Panc1 (cell line): ENCODE measurements around the gene PNLIPRP2. TPM values are rescaled to one million over a fixed set of nuclear protein-coding genes. Genes with fewer than 3 reads are reported as not detected.

ENCODE experiments used
- ATAC-seq: fragments of 200-7000 bp; cut with Tn5 transposase; 2 replicates; pipeline ENCODE4 v1.9.1; 2020; ENCODE audit warnings: mild to moderate bottlenecking, moderate library complexity
- BruUV-seq: library from RNA; stranded (reverse); fragments of 400-500 nt; replicated peaks from 2 replicates; lab custom pipeline; 2021; lab: Mats Ljungman, UMichigan
- CTCF ChIA-PET: fragments of 300-600 bp; sonication (Branson Sonifier 250); formaldehyde crosslinking; loops from one replicate; lab custom pipeline; 2022; ENCODE audit warnings: antibody characterized with exemption; lab: Charles Lee
- POLR2A ChIA-PET: fragments of 300-600 bp; sonication (Branson Sonifier 250); formaldehyde crosslinking; loops from one replicate; lab custom pipeline; 2022; ENCODE audit warnings: antibody characterized with exemption; lab: Charles Lee
- DNase-seq: peaks from one replicate; pipeline ENCODE4 v3.0.0-alpha.2; 2010; ENCODE audit warnings: low read depth, low spot score
- H3K27ac ChIP-seq: 2 replicates; pipeline ENCODE4 v1.5.1; 2011; ENCODE audit warnings: mild to moderate bottlenecking, low read length, inconsistent platforms
- H3K27me3 ChIP-seq: fragments of 200-500 bp; sonication (Bioruptor generic); 2 replicates; pipeline ENCODE4 v1.6.0; 2014; ENCODE audit warnings: low read length, inconsistent platforms; ENCODE audit not compliant: control insufficient read depth, insufficient read depth
- H3K36me3 ChIP-seq: fragments of 200-500 bp; sonication (Bioruptor generic); 2 replicates; pipeline ENCODE4 v1.5.1; 2014; ENCODE audit warnings: inconsistent platforms, mild to moderate bottlenecking, low read length, moderate library complexity; ENCODE audit not compliant: control insufficient read depth, insufficient read depth
- H3K4me1 ChIP-seq: 2 replicates; pipeline ENCODE4 v1.5.1; 2011; ENCODE audit warnings: inconsistent platforms, mild to moderate bottlenecking, low read length, moderate library complexity; ENCODE audit not compliant: control insufficient read depth, insufficient read depth
- H3K4me3 ChIP-seq, 2 experiments: 2 replicates each; pipeline ENCODE4 v1.5.1; 2011 to 2012; ENCODE audit warnings: low read depth in 2 of 2, low read length in 2 of 2, mild to moderate bottlenecking in 2 of 2, inconsistent platforms in 1 of 2, moderate library complexity in 1 of 2
- H3K9me3 ChIP-seq: fragments of 200-500 bp; sonication (Bioruptor generic); 2 replicates; pipeline ENCODE4 v1.5.1; 2014; ENCODE audit warnings: low read depth, mild to moderate bottlenecking, inconsistent platforms, low read length, moderate library complexity; ENCODE audit not compliant: control insufficient read depth, insufficient read depth
- POLR2AphosphoS5 ChIP-seq: IDR thresholded peaks from 2 replicates; pipeline ENCODE4 v1.6.1; 2012; ENCODE audit warnings: mild to moderate bottlenecking, low read depth, low read length, moderate library complexity
- SIN3A ChIP-seq: IDR thresholded peaks from 2 replicates; pipeline ENCODE4 v1.6.1; 2012; ENCODE audit warnings: low read depth, mild to moderate bottlenecking, low read length, moderate library complexity, borderline replicate concordance; ENCODE audit not compliant: insufficient read depth
- TCF7L2 ChIP-seq: IDR thresholded peaks from 2 replicates; pipeline ENCODE4 v1.6.1; 2011; ENCODE audit warnings: mild to moderate bottlenecking, low read depth, low read length, inconsistent platforms
- in situ Hi-C: cut with HindIII; loops from 2 replicates; pipeline ENCODE4 v1.10.0; 2016; ENCODE audit warnings: low sequenced_read_pairs, low pct_unique_long_range_greater_than_20kb
- intact Hi-C: fragments of 100-400 bp; cut with micrococcal nuclease; formaldehyde crosslinking; loops from one replicate; pipeline ENCODE4 v1.10.0; 2022; ENCODE audit not compliant: unreplicated experiment
- total RNA-seq: library from RNA; stranded (reverse); gene quantifications from one replicate; pipeline ENCODE4 v1.2.1, GENCODE V29; 2021; ENCODE audit not compliant: unreplicated experiment
- TF ChIP-seq, protein P1 (sequence below): fragments of 450-650 bp; IDR thresholded peaks from 2 replicates; pipeline ENCODE4 v1.5.1; 2017; ENCODE audit warnings: mild to moderate bottlenecking
- TF ChIP-seq, protein P2 (sequence below), 2 experiments: IDR thresholded peaks; 2 replicates each; pipeline ENCODE4 v1.6.1; 2011 to 2012; ENCODE audit warnings: low read depth in 2 of 2, control low read depth in 1 of 2, low read length in 1 of 2, mild to moderate bottlenecking in 1 of 2, moderate library complexity in 1 of 2; ENCODE audit not compliant: insufficient read depth in 1 of 2

PNLIPRP2 gene
- total RNA-seq, 1 experiment from 2014 or later: 0.72 TPM

DNA sequence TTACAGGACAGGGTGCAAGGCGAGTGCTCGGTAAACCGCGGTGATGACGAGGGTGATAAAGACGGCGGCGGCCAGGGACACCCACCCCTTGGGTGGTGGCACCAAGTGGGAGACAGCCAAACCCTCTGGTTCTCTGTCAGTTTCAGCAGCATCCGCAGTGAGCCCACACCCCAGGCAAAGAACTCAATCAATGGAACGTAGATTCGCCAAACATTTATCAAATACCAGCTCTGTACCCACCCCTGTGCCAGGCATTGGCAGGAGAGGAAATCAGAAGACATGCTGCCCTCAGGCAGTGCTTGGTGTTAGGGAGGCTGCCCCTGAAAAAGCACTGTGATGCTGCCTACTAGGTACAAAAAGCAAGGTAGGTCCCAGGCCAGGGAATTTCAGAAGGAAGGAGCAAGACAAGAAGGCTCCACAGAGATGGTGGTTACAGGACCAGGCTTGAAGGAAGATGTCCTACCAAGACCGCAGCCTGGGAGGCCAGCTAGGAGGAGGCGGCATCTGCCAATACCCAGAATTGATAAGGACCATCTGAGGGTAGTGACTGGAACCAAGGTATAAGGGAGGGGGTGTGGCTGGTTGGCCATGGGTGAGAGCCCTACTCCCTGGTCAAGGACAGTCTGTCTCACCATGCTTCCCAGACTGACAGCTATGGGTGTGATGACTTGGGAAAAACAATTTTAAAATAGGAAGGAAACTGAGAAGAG, 10.2 kb upstream of the PNLIPRP2 start:
- no peak for TF ChIP-seq TCF7L2
- TF ChIP-seq POLR2AphosphoS5: no peak
- TF ChIP-seq, protein P1, sequence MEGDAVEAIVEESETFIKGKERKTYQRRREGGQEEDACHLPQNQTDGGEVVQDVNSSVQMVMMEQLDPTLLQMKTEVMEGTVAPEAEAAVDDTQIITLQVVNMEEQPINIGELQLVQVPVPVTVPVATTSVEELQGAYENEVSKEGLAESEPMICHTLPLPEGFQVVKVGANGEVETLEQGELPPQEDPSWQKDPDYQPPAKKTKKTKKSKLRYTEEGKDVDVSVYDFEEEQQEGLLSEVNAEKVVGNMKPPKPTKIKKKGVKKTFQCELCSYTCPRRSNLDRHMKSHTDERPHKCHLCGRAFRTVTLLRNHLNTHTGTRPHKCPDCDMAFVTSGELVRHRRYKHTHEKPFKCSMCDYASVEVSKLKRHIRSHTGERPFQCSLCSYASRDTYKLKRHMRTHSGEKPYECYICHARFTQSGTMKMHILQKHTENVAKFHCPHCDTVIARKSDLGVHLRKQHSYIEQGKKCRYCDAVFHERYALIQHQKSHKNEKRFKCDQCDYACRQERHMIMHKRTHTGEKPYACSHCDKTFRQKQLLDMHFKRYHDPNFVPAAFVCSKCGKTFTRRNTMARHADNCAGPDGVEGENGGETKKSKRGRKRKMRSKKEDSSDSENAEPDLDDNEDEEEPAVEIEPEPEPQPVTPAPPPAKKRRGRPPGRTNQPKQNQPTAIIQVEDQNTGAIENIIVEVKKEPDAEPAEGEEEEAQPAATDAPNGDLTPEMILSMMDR: no peak
- TF ChIP-seq SIN3A: no peak
- TF ChIP-seq, protein P2, sequence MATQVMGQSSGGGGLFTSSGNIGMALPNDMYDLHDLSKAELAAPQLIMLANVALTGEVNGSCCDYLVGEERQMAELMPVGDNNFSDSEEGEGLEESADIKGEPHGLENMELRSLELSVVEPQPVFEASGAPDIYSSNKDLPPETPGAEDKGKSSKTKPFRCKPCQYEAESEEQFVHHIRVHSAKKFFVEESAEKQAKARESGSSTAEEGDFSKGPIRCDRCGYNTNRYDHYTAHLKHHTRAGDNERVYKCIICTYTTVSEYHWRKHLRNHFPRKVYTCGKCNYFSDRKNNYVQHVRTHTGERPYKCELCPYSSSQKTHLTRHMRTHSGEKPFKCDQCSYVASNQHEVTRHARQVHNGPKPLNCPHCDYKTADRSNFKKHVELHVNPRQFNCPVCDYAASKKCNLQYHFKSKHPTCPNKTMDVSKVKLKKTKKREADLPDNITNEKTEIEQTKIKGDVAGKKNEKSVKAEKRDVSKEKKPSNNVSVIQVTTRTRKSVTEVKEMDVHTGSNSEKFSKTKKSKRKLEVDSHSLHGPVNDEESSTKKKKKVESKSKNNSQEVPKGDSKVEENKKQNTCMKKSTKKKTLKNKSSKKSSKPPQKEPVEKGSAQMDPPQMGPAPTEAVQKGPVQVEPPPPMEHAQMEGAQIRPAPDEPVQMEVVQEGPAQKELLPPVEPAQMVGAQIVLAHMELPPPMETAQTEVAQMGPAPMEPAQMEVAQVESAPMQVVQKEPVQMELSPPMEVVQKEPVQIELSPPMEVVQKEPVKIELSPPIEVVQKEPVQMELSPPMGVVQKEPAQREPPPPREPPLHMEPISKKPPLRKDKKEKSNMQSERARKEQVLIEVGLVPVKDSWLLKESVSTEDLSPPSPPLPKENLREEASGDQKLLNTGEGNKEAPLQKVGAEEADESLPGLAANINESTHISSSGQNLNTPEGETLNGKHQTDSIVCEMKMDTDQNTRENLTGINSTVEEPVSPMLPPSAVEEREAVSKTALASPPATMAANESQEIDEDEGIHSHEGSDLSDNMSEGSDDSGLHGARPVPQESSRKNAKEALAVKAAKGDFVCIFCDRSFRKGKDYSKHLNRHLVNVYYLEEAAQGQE (IDR thresholded peaks at IDR 0.05; ENCODE audit: insufficient read depth in 1 of 2, low read depth in 2 of 2, low read length in 1 of 2): no peak
- Histone ChIP-seq H3K9me3 (no peaks in the 10 kb centered on the region), H3K4me1 (no peaks in the 10 kb centered on the region), H3K4me3 (no peak overlapping the region), H3K27me3 (no peaks in the 10 kb centered on the region), H3K36me3 (no peaks in the 10 kb centered on the region), H3K27ac (no peak overlapping the region)
- in situ Hi-C loops (no loop called here), intact Hi-C loops (no loop called here)
- ChIA-PET CTCF (interaction anchor here (0.7 kb wide), 1 partner anchor 65 kb away, joined by 3 read pairs; no protein-coding TSS in a partner anchor), POLR2A (no interaction called here)
- DNase-seq (no peak), ATAC-seq (no peak)
- no TSS peak for BruUV-seq

DNA sequence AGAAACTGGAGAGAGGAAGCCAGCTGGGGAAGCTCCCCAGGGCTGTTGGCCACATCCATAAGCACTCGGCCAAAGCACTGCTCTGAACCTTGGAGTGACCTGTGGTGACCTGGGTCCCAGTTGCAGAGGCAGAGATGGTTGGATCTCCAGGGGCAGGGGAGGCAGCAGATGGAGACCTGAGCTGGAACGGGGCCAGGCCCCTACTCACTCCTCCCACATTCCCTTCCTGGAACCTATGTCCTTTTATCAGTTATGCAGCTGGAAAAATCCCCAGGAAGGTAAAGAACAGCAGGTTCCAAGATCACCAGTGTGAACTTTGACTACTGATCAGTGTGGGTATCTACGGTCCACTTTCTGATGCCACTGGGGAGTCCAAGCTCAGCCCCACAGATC, 9.6 kb upstream of the PNLIPRP2 start:
- Histone ChIP-seq H3K9me3 (no peaks in the 10 kb centered on the region), H3K4me1 (no peaks in the 10 kb centered on the region), H3K27me3 (no peaks in the 10 kb centered on the region), H3K27ac (no peak overlapping the region), H3K4me3 (no peak overlapping the region), H3K36me3 (no peaks in the 10 kb centered on the region)
- TF ChIP-seq, protein P2 (IDR thresholded peaks at IDR 0.05; ENCODE audit: insufficient read depth in 1 of 2, low read depth in 2 of 2, low read length in 1 of 2): no peak
- TF ChIP-seq, protein P1: no peak
- in situ Hi-C loops (no loop called here), intact Hi-C loops (no loop called here)
- ChIA-PET CTCF (no interaction called here), POLR2A (no interaction called here)
- DNase-seq (no peak), ATAC-seq (no peak)
- BruUV-seq: no TSS peak
